ENCODE results near the gene HMCN1.
"Not testable (repeated sequence)": the region's sequence is repeated elsewhere in the genome, so short reads cannot be mapped to it uniquely, and the experiment has no call there.

The HMCN1 gene

GRCh38 chr1:186206048-186206570 is 471.9 kb downstream of the HMCN1 start:
- no peak for DNase-seq (ENCODE audit: low read depth)

DNA sequence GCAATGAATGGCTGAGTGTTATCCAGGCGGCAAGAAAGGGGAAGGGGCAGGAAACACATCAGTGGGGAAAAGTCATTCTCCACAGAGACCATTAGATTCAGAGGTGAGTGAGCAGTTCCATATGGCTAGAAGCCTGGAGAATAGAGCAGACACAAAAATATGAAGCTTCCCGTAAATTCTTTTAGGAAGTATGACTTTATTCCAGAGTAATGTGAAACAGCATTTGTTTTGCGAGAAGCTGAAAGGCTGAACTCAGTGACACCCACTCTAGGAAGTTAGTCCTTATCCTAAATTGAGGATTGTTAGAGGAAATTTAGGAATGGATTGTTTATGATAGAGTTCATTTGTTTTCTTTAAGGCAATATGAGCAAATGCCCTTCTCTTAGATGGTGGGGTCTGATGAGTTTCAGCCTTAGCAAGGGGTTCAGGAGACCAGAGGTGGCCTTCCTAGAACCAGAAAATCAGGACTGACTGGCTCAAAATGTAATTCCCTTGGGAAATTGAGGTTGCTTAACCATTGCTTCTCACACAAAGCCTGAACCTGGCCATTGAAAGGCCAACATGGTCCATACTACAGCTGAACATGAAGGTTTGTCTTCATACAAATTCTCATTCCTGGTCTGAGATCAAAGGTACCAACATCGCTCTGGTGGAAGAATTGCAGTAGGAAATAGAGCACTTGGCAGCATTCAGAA is 473.3 kb downstream of the HMCN1 start:
- no peak for DNase-seq (ENCODE audit: low read depth)

DNA sequence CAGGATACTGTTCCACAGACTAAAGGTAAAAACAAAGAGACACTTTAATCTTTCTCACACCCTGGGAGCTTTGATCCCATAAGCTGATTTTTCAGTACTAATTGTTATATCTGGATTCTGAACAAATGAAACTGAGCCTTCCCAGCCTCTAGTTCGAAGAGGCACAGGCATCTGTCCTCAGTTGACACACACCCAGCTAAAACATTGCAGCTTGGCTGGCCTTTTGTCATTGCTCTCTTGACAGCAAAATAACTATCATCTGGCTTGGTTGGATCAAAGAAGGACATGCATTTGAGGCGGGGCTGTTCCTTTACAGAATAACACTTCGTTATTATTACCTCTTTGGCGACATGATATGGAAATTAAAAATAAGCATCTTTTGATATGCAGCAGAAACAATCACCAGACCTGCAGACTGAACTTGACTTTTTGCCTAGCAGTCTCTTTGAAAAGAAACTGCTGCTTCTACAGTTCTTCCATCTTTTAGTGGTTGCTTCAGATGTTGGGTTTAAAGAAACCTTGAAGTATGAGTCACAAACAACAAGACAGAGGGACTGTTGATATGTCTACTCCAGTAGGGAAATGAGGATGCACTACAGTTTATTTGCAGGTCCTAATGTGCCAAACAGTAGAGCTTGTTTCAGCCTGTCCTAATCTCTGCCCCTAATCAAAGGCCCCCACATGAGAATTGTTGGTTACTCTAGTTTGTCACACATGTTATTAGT is 474.4 kb downstream of the HMCN1 start:
- DNase-seq (ENCODE audit: low read depth), result no peak

DNA sequence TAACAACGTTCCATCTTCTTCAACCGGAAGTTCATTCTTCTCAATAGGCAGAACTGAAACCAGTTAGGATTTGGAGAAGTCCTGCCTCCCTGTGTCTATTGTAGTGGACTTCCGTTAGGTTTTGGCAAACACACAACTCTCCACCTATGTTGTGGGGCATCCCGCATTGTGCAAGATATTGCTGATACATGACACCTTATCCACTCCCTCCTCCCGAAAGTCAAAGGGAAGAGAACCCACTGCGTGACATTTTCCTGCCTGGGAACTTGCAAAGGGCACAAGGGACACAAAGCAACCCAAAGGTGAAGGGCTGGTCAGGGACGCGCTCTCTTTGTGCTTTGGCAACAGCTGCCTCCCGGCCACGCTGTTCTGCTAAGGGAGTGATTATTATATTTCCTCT is 476.1 kb downstream of the HMCN1 start:
- no peak for DNase-seq (ENCODE audit: low read depth)

GRCh38 chr1:186211583-186211982 is 477.4 kb downstream of the HMCN1 start:
- not testable (repeated sequence) for DNase-seq (ENCODE audit: low read depth)

DNA sequence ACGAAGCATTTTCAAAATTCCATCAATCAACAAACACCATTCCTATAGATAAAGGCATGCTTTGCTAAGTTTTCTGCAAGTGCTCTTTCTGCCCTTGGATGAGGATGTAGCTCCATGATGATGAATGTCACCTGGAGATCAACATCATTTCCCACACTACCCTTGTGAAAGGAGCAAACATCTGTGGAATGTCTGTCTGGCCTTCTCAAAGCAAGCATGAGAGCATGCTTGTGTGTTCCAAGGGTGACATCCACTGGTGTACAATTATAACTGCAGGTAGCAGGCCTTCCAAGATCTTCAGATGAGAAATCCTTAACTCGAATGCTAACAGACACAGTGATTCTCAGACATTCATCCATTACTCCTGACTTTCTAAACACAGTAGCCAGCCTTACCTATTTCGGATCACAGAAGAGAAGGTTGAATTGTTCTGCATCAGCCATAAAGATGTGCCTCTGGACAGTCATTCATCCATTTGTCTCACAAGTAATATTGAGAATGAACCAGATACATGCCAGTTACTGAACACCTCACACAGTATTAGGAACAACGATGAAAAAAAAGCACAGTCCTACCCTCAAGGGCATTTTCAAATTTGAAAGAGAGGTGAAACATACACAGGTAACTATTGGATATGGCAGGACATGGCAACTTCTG is 478.5 kb downstream of the HMCN1 start:
- no peak for DNase-seq (ENCODE audit: low read depth)

- DNase-seq (ENCODE audit: low read depth), result no peak
Observed at GRCh38 chr1:186213225-186213607, 479.0 kb downstream of the HMCN1 start.

DNA sequence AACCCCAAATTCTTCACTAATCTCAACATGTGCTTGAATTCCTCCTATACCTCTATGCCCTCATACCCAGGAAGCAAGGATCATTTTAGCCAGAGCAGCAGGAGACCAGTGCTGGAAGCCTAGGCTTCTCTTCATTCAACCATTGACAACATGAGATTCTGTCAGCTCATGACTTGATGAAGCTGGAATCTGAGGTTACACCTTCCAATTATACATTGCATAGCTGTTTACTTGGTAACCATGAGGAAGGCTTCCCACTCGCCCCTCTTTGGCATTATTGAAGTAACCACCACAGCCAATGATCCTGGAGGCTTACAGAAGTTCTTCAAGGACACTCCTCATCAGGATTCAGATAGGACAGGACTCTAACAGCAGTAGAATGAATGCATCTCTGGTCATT is 480.6 kb downstream of the HMCN1 start:
- DNase-seq (ENCODE audit: low read depth), result no peak

DNA sequence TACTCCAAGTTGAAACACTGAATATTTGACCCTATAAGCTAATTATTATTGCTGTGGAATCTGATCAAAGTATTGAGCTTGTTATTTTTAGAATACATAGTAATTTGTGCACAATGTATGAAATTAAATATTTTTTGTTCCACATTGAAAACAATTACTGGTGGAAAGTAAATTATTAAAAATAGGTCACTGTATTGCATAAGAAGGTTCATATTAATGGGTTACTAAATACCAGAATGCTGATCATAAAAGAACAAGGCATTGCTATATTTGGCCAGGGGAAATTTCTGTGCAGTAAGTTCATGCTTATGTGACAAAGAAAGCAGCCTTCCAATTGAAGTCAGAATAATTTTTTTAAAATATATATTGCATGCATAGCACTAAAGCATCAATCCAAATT is 481.4 kb downstream of the HMCN1 start:
- no peak for DNase-seq (ENCODE audit: low read depth)

- DNase-seq (ENCODE audit: low read depth), result no peak
Observed at GRCh38 chr1:186218654-186219352, 484.6 kb downstream of the HMCN1 start.

- DNase-seq (ENCODE audit: low read depth), result no peak
Observed at GRCh38 chr1:186220067-186220466, 485.9 kb downstream of the HMCN1 start.

DNA sequence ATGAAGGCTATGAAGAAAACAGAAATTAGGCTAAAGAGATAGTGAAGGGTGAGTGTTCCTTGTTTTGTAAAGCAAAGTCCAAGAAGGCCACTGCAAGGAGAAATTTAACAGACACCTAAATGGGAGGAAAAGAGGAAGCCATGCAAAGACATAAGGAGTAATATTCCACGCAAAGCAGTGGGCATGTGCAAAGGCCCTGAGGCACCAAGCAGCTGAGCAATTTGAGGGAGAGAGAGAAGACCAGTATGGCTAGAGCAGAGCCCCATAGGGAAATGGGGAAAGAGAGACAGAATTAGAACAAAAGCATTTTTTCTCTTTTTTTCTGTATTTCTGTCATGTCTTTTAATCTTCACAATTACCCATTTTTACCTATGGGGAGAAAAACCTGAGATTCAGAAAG is 486.7 kb downstream of the HMCN1 start:
- no peak for DNase-seq (ENCODE audit: low read depth)

- DNase-seq (ENCODE audit: low read depth), result no peak
Observed at GRCh38 chr1:186225096-186225495, 490.9 kb downstream of the HMCN1 start.

GRCh38 chr1:186228749-186229148 is 494.6 kb downstream of the HMCN1 start:
- DNase-seq (ENCODE audit: low read depth), result no peak

DNA sequence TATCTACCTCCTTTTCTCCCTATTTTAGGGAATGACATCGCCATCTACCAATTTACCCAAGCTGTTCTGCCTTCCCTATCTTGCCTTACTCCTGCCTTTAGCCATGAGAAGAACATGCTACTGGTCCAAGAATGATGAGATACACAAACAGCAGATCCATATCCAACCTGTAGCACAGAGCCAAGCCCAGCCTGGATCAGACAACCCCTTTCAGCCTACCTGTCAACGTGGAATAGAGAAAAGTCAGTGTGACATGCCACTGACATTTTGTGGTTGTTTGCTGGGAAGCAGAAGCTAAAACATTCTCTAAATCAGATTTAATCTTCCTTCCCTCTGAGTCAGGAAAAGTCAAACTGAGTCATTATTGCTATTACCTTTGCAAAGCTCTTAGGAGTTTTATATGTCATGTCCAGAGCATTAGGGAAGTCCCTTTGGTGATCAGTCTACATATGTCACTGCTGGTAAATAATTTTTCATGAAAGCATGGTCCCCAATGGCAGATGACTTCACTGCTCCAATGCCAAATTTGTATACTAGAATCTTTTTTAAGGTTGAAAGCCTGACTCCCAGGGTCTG is 497.8 kb downstream of the HMCN1 start:
- DNase-seq (ENCODE audit: low read depth), result no peak

- DNase-seq (ENCODE audit: low read depth), result no peak
Observed at GRCh38 chr1:186234976-186235686, 500.9 kb downstream of the HMCN1 start.

- DNase-seq (ENCODE audit: low read depth), result no peak
Observed at GRCh38 chr1:186235696-186236095, 501.5 kb downstream of the HMCN1 start.

DNA sequence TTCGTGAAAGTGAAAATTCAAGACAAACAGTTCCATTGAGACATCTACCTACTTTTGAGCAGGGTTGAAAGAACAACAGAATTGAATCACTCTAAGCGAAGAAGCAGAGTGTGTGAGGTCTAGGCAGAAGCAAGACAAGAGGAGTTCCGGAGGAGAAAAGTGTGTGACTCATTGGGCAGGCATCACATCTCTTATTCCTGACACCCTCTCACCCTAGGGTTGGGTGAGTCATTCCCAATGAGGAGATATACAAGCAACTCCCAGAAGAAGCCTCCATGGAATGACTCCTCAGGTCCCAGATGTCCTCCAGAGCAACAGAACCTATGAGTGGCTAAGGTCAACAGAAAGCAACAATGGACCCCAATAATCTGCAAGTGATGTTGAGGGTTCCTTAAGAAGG is 502.7 kb downstream of the HMCN1 start:
- DNase-seq (ENCODE audit: low read depth), result no peak

- DNase-seq (ENCODE audit: low read depth), result no peak
Observed at GRCh38 chr1:186239171-186239570, 505.0 kb downstream of the HMCN1 start.

GRCh38 chr1:186240436-186240835 is 506.2 kb downstream of the HMCN1 start:
- DNase-seq (ENCODE audit: low read depth), result no peak

Data from activated gamma-delta T cell treated with anti-CD3 and anti-CD28 coated beads, Interleukin-2, amount 50 U/mL, for 16 hours (primary cell).